Measurements from ENCODE around the gene WFDC5. TPM values are rescaled to one million over a fixed set of nuclear protein-coding genes. Genes with fewer than 3 reads are reported as not detected.

The WFDC5 gene
- total and polyA plus RNA-seq, 2 donors (not counting 3 experiments of a cell fraction or from before 2014, with no cell fraction given): not detected

GRCh38 chr20:45097485-45098102 is 17.4 kb downstream of the WFDC5 start:
- Histone ChIP-seq H3K9me3 (replicated peaks; ENCODE audit: control insufficient read depth, insufficient read depth, low read length) (no peaks in the 10 kb centered on the region), H3K36me3 (ENCODE audit: control insufficient read depth in 2 of 2, extremely low read depth in 1 of 2, insufficient read depth in 2 of 2, low read length in 2 of 2) (no peaks in the 10 kb centered on the region), H3K4me1 (ENCODE audit: control insufficient read depth, extremely low read depth, insufficient read depth, low read length) (peaks cover 3% of the 10 kb centered on the region), H3K9ac (replicated peaks; ENCODE audit: extremely low read depth, insufficient read depth, low read length) (no peak overlapping the region), H2AFZ (ENCODE audit: low read depth, low read length) (peak overlapping the region; percentile 33), H4K20me1 (replicated peaks; ENCODE audit: control insufficient read depth, extremely low read depth, insufficient read depth, low read length) (no peaks in the 10 kb centered on the region), H3K9me1 (replicated peaks; ENCODE audit: control insufficient read depth, extremely low read depth, insufficient read depth, low read length) (no peaks in the 10 kb centered on the region), H3K79me2 (ENCODE audit: control insufficient read depth, insufficient read depth, low read length) (no peaks in the 10 kb centered on the region), H3K27ac (ENCODE audit: insufficient read depth, low read depth, low read length) (no peak overlapping the region), H3K27me3 (ENCODE audit: control insufficient read depth in 2 of 2, insufficient read depth in 2 of 2, low read length in 2 of 2) (peaks cover 23 to 30% of the 10 kb centered on the region in 2 experiments), H3K4me2 (ENCODE audit: insufficient read depth, low read length) (peak overlapping the region; percentile 49), H3K4me3 (replicated peaks in 1 of 3; ENCODE audit: insufficient read depth in 1 of 3, low read depth in 1 of 3, low read length in 3 of 3) (peak overlapping the region in 1 of 3 experiments; percentile 24)
- TF ChIP-seq FOS (IDR thresholded peaks at IDR 0.05; ENCODE audit: borderline replicate concordance, insufficient read depth, low read length) (no peak), MAX (IDR thresholded peaks at IDR 0.05; ENCODE audit: insufficient read depth, insufficient read length) (peak; percentile 32), POLR2AphosphoS5 (IDR thresholded peaks at IDR 0.05; ENCODE audit: insufficient read depth, low read depth, low read length) (no peak), MYC (IDR thresholded peaks at IDR 0.05; ENCODE audit: low read depth, low read length) (no peak), CTCF (IDR thresholded peaks at IDR 0.05; ENCODE audit: extremely low read depth in 1 of 2, insufficient read depth in 1 of 2, low read depth in 1 of 2, low read length in 2 of 2) (peak; percentile 60 to 68)
- dilution Hi-C loops (cut with MboI; ENCODE audit: extremely low pct_ligation_motif_present, low sequenced_read_pairs): no loop called here
- DNase-seq (ENCODE audit: low read depth, low spot score): peak; percentile 60
- POLR2A ChIA-PET: no interaction called here
- intact Hi-C loops (cut with micrococcal nuclease): loop anchor here (1.0 to 5.0 kb wide), 6 partner anchors 17 to 675 kb away; partner anchors contain the start of genes KCNK15, TOMM34 and YWHAB
- peak; percentile 55 for FAIRE-seq
- CTCF ChIA-PET: interaction anchor here (0.8 to 12.2 kb wide), 19 partner anchors 11 to 674 kb away, joined by 3 to 411 read pairs (median 5); no protein-coding TSS in a partner anchor
- BruUV-seq (replicated peaks): no TSS peak
